Left cardiac atrium (tissue), 4 donors: Measurements from ENCODE around the gene SLC25A26. TPM values are rescaled to one million over a fixed set of nuclear protein-coding genes. Genes with fewer than 3 reads are reported as not detected.

ENCODE experiments used
- ATAC-seq, 2 donors: fragments of 200-7000 bp; cut with Tn5 transposase; one replicate each; pipeline ENCODE4 v1.9.1; 2020; ENCODE audit warnings: mild to moderate bottlenecking in 2 of 2, moderate library complexity in 2 of 2
- DNase-seq: peaks from one replicate; pipeline ENCODE4 v3.0.0-alpha.2; 2020
- intact Hi-C, 2 donors: fragments of 100-400 bp; cut with DNase I; formaldehyde crosslinking; loops; one replicate each; pipeline versions ENCODE4 v1.14.1 to v1.15.1; 2022 to 2023
- long read RNA-seq: library from polyadenylated mRNA; unstranded; transcript quantifications from one replicate; pipeline ENCODE4 v2.0.0, GENCODE V29; 2021
- total RNA-seq, 2 donors: library from RNA; stranded (reverse); fragmentation: NEBNext Ultra II Directional; extraction: Animal tissue kit (Norgen Biotek cat#: 25700); gene quantifications; one replicate each; pipeline ENCODE4 v1.2.1, GENCODE V29; 2021
- donor health status: DM: no; HTN: yes; CAD: no.
- donor health status: DM: no; HTN: yes; CAD: no; lungs with severe emphysema.
- donor health status: DM: yes; HTN: yes; CAD: no.
- donor health status: Dilated cardiomyopathy.

Gene SLC25A26
- 10 to 100 TPM; 27.1 to 32.0 TPM for total RNA-seq
- long read RNA-seq, transcript SLC25A26-201 (9 exons, 1,023 nt), result major isoform, 6 of 14 reads
- long read RNA-seq, partial matches to known transcripts, result 4 of 14 reads
- long read RNA-seq, other reads (novel, unspliced or antisense), result 4 of 14 reads

GRCh38 chr3:66220602-66221377, at the start of gene SLC25A26:
Gene SLC25A26 (plus strand): TSS chr3:66221001. CDS start chr3:66221095, 94 bp downstream.
- peak; percentile 95 for DNase-seq
- peak; percentile 99 for ATAC-seq
- intact Hi-C loops, result no loop called here

- DNase-seq (no peak), ATAC-seq (no peak)
- intact Hi-C loops, result no loop called here
Observed at GRCh38 chr3:66172394-66172793, 48.4 kb upstream of the SLC25A26 start.

- DNase-seq (no peak), ATAC-seq (peak; percentile 41 to 83)
- intact Hi-C loops, result no loop called here
Observed at GRCh38 chr3:66177026-66177425, 43.8 kb upstream of the SLC25A26 start.

- DNase-seq (no peak), ATAC-seq (no peak)
- intact Hi-C loops, result no loop called here
Observed at GRCh38 chr3:66178206-66178605, 42.6 kb upstream of the SLC25A26 start.

GRCh38 chr3:66179793-66180192, 41.0 kb upstream of the SLC25A26 start:
- DNase-seq (no peak), ATAC-seq (peak in 1 of 2 donors; percentile 71)
- intact Hi-C loops, result no loop called here

GRCh38 chr3:66181764-66182163, 39.0 kb upstream of the SLC25A26 start:
- ATAC-seq (peak; percentile 70 to 76), DNase-seq (peak; percentile 22)
- intact Hi-C loops, result no loop called here

GRCh38 chr3:66182246-66182645, 38.6 kb upstream of the SLC25A26 start:
- ATAC-seq, result peak in 1 of 2 donors; percentile 32
- intact Hi-C loops, result no loop called here

GRCh38 chr3:66186545-66186944, 34.3 kb upstream of the SLC25A26 start:
- no peak for ATAC-seq
- intact Hi-C loops, result no loop called here
- no peak for DNase-seq

More at GRCh38 chr3:66182246-66182645, 38.6 kb upstream of the SLC25A26 start:
- DNase-seq, result no peak

GRCh38 chr3:66195347-66195783, 25.4 kb upstream of the SLC25A26 start:
- intact Hi-C loops, result loop anchor here in 1 of 2 donors (5.0 kb wide), 2 partner anchors 43 to 758 kb away; no protein-coding TSS in a partner anchor
- peak; percentile 68 for DNase-seq
- ATAC-seq, result peak; percentile 77 to 84

- intact Hi-C loops, result loop anchor here in 1 of 2 donors (5.0 kb wide), 2 partner anchors 44 to 759 kb away; no protein-coding TSS in a partner anchor
- no peak for ATAC-seq
Observed at GRCh38 chr3:66196633-66197032, 24.2 kb upstream of the SLC25A26 start.

GRCh38 chr3:66198437-66199088, 22.2 kb upstream of the SLC25A26 start:
- ATAC-seq (no peak), DNase-seq (no peak)
- intact Hi-C loops, result loop anchor here in 1 of 2 donors (5.0 kb wide), 2 partner anchors 46 to 761 kb away; no protein-coding TSS in a partner anchor

More at GRCh38 chr3:66196633-66197032, 24.2 kb upstream of the SLC25A26 start:
- DNase-seq, result no peak

GRCh38 chr3:66199089-66199473, 21.7 kb upstream of the SLC25A26 start:
- intact Hi-C loops, result loop anchor here in 1 of 2 donors (5.0 kb wide), 2 partner anchors 47 to 762 kb away; no protein-coding TSS in a partner anchor
- DNase-seq (no peak), ATAC-seq (no peak)

- ATAC-seq, result no peak
- DNase-seq, result no peak
- intact Hi-C loops, result no loop called here
Observed at GRCh38 chr3:66200147-66200546, 20.7 kb upstream of the SLC25A26 start.

GRCh38 chr3:66200786-66201185, 20.0 kb upstream of the SLC25A26 start:
- no peak for ATAC-seq
- intact Hi-C loops, result no loop called here
- no peak for DNase-seq

GRCh38 chr3:66203275-66203674, 17.5 kb upstream of the SLC25A26 start:
- intact Hi-C loops, result no loop called here
- ATAC-seq, result no peak

GRCh38 chr3:66206806-66207205, 14.0 kb upstream of the SLC25A26 start:
- DNase-seq (no peak), ATAC-seq (no peak)
- intact Hi-C loops, result no loop called here

More at GRCh38 chr3:66203275-66203674, 17.5 kb upstream of the SLC25A26 start:
- no peak for DNase-seq

- intact Hi-C loops, result no loop called here
- DNase-seq, result no peak
- ATAC-seq, result no peak
Observed at GRCh38 chr3:66208189-66208588, 12.6 kb upstream of the SLC25A26 start.

- DNase-seq, result no peak
- no peak for ATAC-seq
- intact Hi-C loops, result no loop called here
Observed at GRCh38 chr3:66210687-66211295, 10.0 kb upstream of the SLC25A26 start.

- DNase-seq (no peak), ATAC-seq (no peak)
Observed at GRCh38 chr3:66211779-66212178, 9.0 kb upstream of the SLC25A26 start.

More at GRCh38 chr3:66211779-66212178, 9.0 kb upstream of the SLC25A26 start:
- intact Hi-C loops, result no loop called here
